ENCODE measurements around the gene EAF1. TPM values are rescaled to one million over a fixed set of nuclear protein-coding genes. Genes with fewer than 3 reads are reported as not detected.
"Not testable (repeated sequence)": the region's sequence is repeated elsewhere in the genome, so short reads cannot be mapped to it uniquely, and the experiment has no call there.

The EAF1 gene
- total RNA-seq, 1 donor from 2014 or later = 16.3 TPM

- DNase-seq (ENCODE audit: low read depth) = no peak
- H3K4me3 ChIP-seq (ENCODE audit: low read depth, low read length) = no peak overlapping the region
- no peak for TF ChIP-seq CTCF (conservative IDR thresholded peaks at IDR 0.05; ENCODE audit: low read depth, low read length)
Measured at GRCh38 chr3:15479400-15480224, 52.2 kb downstream of the EAF1 start.

GRCh38 chr3:15484551-15484950 is 57.2 kb downstream of the EAF1 start:
- not testable (repeated sequence) for H3K4me3 ChIP-seq (ENCODE audit: low read depth, low read length); DNase-seq (ENCODE audit: low read depth)

- no peak for TF ChIP-seq CTCF (conservative IDR thresholded peaks at IDR 0.05; ENCODE audit: low read depth, low read length)
- no peak overlapping the region for H3K4me3 ChIP-seq (ENCODE audit: low read depth, low read length)
- DNase-seq (ENCODE audit: low read depth) = no peak
Measured at GRCh38 chr3:15486020-15486419, 58.6 kb downstream of the EAF1 start.

- DNase-seq (ENCODE audit: low read depth) = no peak
- TF ChIP-seq CTCF (conservative IDR thresholded peaks at IDR 0.05; ENCODE audit: low read depth, low read length) = no peak
Measured at GRCh38 chr3:15486979-15487378, 59.6 kb downstream of the EAF1 start.

GRCh38 chr3:15488002-15488401 is 60.6 kb downstream of the EAF1 start:
- no peak for TF ChIP-seq CTCF (conservative IDR thresholded peaks at IDR 0.05; ENCODE audit: low read depth, low read length)
- no peak overlapping the region for H3K4me3 ChIP-seq (ENCODE audit: low read depth, low read length)
- no peak for DNase-seq (ENCODE audit: low read depth)

More at GRCh38 chr3:15486979-15487378, 59.6 kb downstream of the EAF1 start:
- no peak overlapping the region for H3K4me3 ChIP-seq (ENCODE audit: low read depth, low read length)

- TF ChIP-seq CTCF (conservative IDR thresholded peaks at IDR 0.05; ENCODE audit: low read depth, low read length) = no peak
- no peak overlapping the region for H3K4me3 ChIP-seq (ENCODE audit: low read depth, low read length)
Measured at GRCh38 chr3:15490158-15490557, 62.8 kb downstream of the EAF1 start.

GRCh38 chr3:15491143-15491542 is 63.7 kb downstream of the EAF1 start:
- H3K4me3 ChIP-seq (ENCODE audit: low read depth, low read length) = no peak overlapping the region
- no peak for DNase-seq (ENCODE audit: low read depth)
- no peak for TF ChIP-seq CTCF (conservative IDR thresholded peaks at IDR 0.05; ENCODE audit: low read depth, low read length)

More at GRCh38 chr3:15490158-15490557, 62.8 kb downstream of the EAF1 start:
- DNase-seq (ENCODE audit: low read depth) = no peak

Other genes starting within 250 kb of the EAF1 start
- 16.1 and 19.2 TPM in 2 replicates for gene CAPN7, start 221.4 kb upstream of the EAF1 start, total RNA-seq
- gene SH3BP5, start 95.0 kb upstream of the EAF1 start, total RNA-seq = 6.7 and 7.7 TPM in 2 replicates
- 13.0 and 17.7 TPM in 2 replicates for gene METTL6, start 54 bp upstream of the EAF1 start, total RNA-seq
- 0.12 and 0.14 TPM in 2 replicates for gene COLQ, start 94.1 kb downstream of the EAF1 start, total RNA-seq
- 17.9 and 22.1 TPM in 2 replicates for gene HACL1, start 174.0 kb downstream of the EAF1 start, total RNA-seq
- gene BTD, start 174.1 kb downstream of the EAF1 start, total RNA-seq = 12.1 and 16.0 TPM in 2 replicates